ENCODE measurements around the gene SS18.

The SS18 gene

GRCh38 chr18:26121476-26121875 lies 31.1 kb upstream of the SS18 start:
- TF ChIP-seq CTCF (conservative IDR thresholded peaks at IDR 0.05; ENCODE audit: control insufficient read depth, insufficient read depth, low read depth, low read length), result no peak
- DNase-seq (ENCODE audit: low read depth), result peak; percentile 12
- no peak overlapping the region for H3K4me3 ChIP-seq (ENCODE audit: control insufficient read depth, low read depth, low read length)

- no peak for TF ChIP-seq CTCF (conservative IDR thresholded peaks at IDR 0.05; ENCODE audit: control insufficient read depth, insufficient read depth, low read depth, low read length)
- H3K4me3 ChIP-seq (ENCODE audit: control insufficient read depth, low read depth, low read length), result no peak overlapping the region
- no peak for DNase-seq (ENCODE audit: low read depth)
Observed at GRCh38 chr18:26119246-26119645, 28.8 kb upstream of the SS18 start.

- no peak for TF ChIP-seq CTCF (conservative IDR thresholded peaks at IDR 0.05; ENCODE audit: control insufficient read depth, insufficient read depth, low read depth, low read length)
- no peak for DNase-seq (ENCODE audit: low read depth)
- H3K4me3 ChIP-seq (ENCODE audit: control insufficient read depth, low read depth, low read length), result no peak overlapping the region
Observed at GRCh38 chr18:26104035-26104434, 13.6 kb upstream of the SS18 start.

- no peak overlapping the region for H3K4me3 ChIP-seq (ENCODE audit: control insufficient read depth, low read depth, low read length)
- no peak for DNase-seq (ENCODE audit: low read depth)
- TF ChIP-seq CTCF (conservative IDR thresholded peaks at IDR 0.05; ENCODE audit: control insufficient read depth, insufficient read depth, low read depth, low read length), result peak; percentile 1
Observed at GRCh38 chr18:26103579-26103978, 13.2 kb upstream of the SS18 start.

GRCh38 chr18:26097563-26097962 lies 7.2 kb upstream of the SS18 start:
- TF ChIP-seq CTCF (conservative IDR thresholded peaks at IDR 0.05; ENCODE audit: control insufficient read depth, insufficient read depth, low read depth, low read length), result no peak
- no peak for DNase-seq (ENCODE audit: low read depth)
- H3K4me3 ChIP-seq (ENCODE audit: control insufficient read depth, low read depth, low read length), result no peak overlapping the region

GRCh38 chr18:26096852-26097251 lies 6.4 kb upstream of the SS18 start:
- H3K4me3 ChIP-seq (ENCODE audit: control insufficient read depth, low read depth, low read length), result no peak overlapping the region
- no peak for DNase-seq (ENCODE audit: low read depth)
- TF ChIP-seq CTCF (conservative IDR thresholded peaks at IDR 0.05; ENCODE audit: control insufficient read depth, insufficient read depth, low read depth, low read length), result no peak

GRCh38 chr18:26091047-26091630 lies 726 bp upstream of the SS18 start:
- no peak for TF ChIP-seq CTCF (conservative IDR thresholded peaks at IDR 0.05; ENCODE audit: control insufficient read depth, insufficient read depth, low read depth, low read length)
- peak; percentile 73 for DNase-seq (ENCODE audit: low read depth)
- H3K4me3 ChIP-seq (ENCODE audit: control insufficient read depth, low read depth, low read length), result peak overlapping the region; percentile 90
